GM21825 (cell line): ENCODE results near the gene MITF.

ENCODE experiments used
- ATAC-seq: cut with Tn5 transposase; IDR thresholded peaks from one replicate; pipeline ENCODE4 v1.9.1; 2021; ENCODE audit warnings: mild to moderate bottlenecking, moderate library complexity; ENCODE audit not compliant: unreplicated experiment

Gene MITF

GRCh38 chr3:69752241-69752640 is 13.0 kb downstream of the MITF start:
- no peak for ATAC-seq

GRCh38 chr3:69753179-69753775 is 14.0 kb downstream of the MITF start:
- ATAC-seq: no peak

- no peak for ATAC-seq
Observed at GRCh38 chr3:69755795-69756194, 16.5 kb downstream of the MITF start.

- no peak for ATAC-seq
Observed at GRCh38 chr3:69761896-69762767, 22.9 kb downstream of the MITF start.

- ATAC-seq: no peak
Observed at GRCh38 chr3:69762768-69763229, 23.5 kb downstream of the MITF start.

- no peak for ATAC-seq
Observed at GRCh38 chr3:69763458-69763857, 24.2 kb downstream of the MITF start.

- ATAC-seq: no peak
Observed at GRCh38 chr3:69764121-69764741, 25.0 kb downstream of the MITF start.

- ATAC-seq: no peak
Observed at GRCh38 chr3:69764861-69765260, 25.6 kb downstream of the MITF start.

- ATAC-seq: no peak
Observed at GRCh38 chr3:69766638-69767037, 27.4 kb downstream of the MITF start.

GRCh38 chr3:69767571-69767970 is 28.3 kb downstream of the MITF start:
- no peak for ATAC-seq

- no peak for ATAC-seq
Observed at GRCh38 chr3:69768438-69768837, 29.2 kb downstream of the MITF start.

- no peak for ATAC-seq
Observed at GRCh38 chr3:69770219-69770618, 31.0 kb downstream of the MITF start.

GRCh38 chr3:69770976-69771634 is 31.8 kb downstream of the MITF start:
- ATAC-seq: no peak

- no peak for ATAC-seq
Observed at GRCh38 chr3:69772152-69772867, 33.0 kb downstream of the MITF start.

- ATAC-seq: no peak
Observed at GRCh38 chr3:69774029-69774428, 34.8 kb downstream of the MITF start.

- no peak for ATAC-seq
Observed at GRCh38 chr3:69775751-69776150, 36.5 kb downstream of the MITF start.

- ATAC-seq: no peak
Observed at GRCh38 chr3:69776289-69776688, 37.0 kb downstream of the MITF start.

- ATAC-seq: no peak
Observed at GRCh38 chr3:69776920-69777581, 37.8 kb downstream of the MITF start.

GRCh38 chr3:69777582-69777967 is 38.3 kb downstream of the MITF start:
- no peak for ATAC-seq

- no peak for ATAC-seq
Observed at GRCh38 chr3:69781593-69781992, 42.3 kb downstream of the MITF start.
